Loucy (cell line): ENCODE data around the gene XKR3.

Experiments
- H2AFZ ChIP-seq: fragments of 200-600 bp; sonication (generic); 2 replicates; pipeline ENCODE4 v1.6.0; 2016; ENCODE audit warnings: antibody characterized with exemption, mild to moderate bottlenecking, low read length, moderate library complexity
- H3F3A ChIP-seq: fragments of 200-600 bp; 2 replicates; pipeline ENCODE4 v1.6.0; 2016; ENCODE audit warnings: antibody characterized with exemption, low read depth, mild to moderate bottlenecking
- H3K27me3 ChIP-seq: fragments of 200-600 bp; sonication (generic); 2 replicates; pipeline ENCODE4 v1.6.1; 2014; ENCODE audit warnings: low read length, mild to moderate bottlenecking; ENCODE audit not compliant: insufficient read depth, poor library complexity, severe bottlenecking
- H3K36me3 ChIP-seq: fragments of 200-600 bp; sonication (generic); 2 replicates; pipeline ENCODE4 v1.6.1; 2016; ENCODE audit warnings: low read length; ENCODE audit not compliant: insufficient read depth
- H3K4me1 ChIP-seq: fragments of 200-600 bp; sonication (generic); 2 replicates; pipeline ENCODE4 v1.5.1; 2014; ENCODE audit warnings: low read length, mild to moderate bottlenecking; ENCODE audit not compliant: insufficient read depth, poor library complexity, severe bottlenecking
- H3K4me2 ChIP-seq: fragments of 200-600 bp; sonication (generic); 2 replicates; pipeline ENCODE4 v1.6.0; 2014; ENCODE audit warnings: antibody characterized with exemption, low read length, low read depth, mild to moderate bottlenecking; ENCODE audit not compliant: poor library complexity, severe bottlenecking
- H3K4me3 ChIP-seq: fragments of 200-600 bp; sonication (generic); 2 replicates; pipeline ENCODE4 v1.5.1; 2014; ENCODE audit warnings: low read length, mild to moderate bottlenecking, mixed read lengths; ENCODE audit not compliant: poor library complexity, severe bottlenecking
- H3K79me2 ChIP-seq: fragments of 200-600 bp; sonication (generic); 2 replicates; pipeline ENCODE4 v1.6.1; 2014; ENCODE audit warnings: low read length; ENCODE audit not compliant: insufficient read depth
- H3K9ac ChIP-seq: fragments of 200-600 bp; sonication (generic); 2 replicates; pipeline ENCODE4 v1.6.0; 2014; ENCODE audit warnings: mild to moderate bottlenecking, low read depth, low read length, moderate library complexity; ENCODE audit not compliant: poor library complexity, severe bottlenecking
- H3K9me2 ChIP-seq: fragments of 200-600 bp; sonication (generic); replicated peaks from 2 replicates; pipeline ENCODE4 v1.6.1; 2016; ENCODE audit warnings: low read depth, low read length, mixed read lengths
- H3K9me3 ChIP-seq: fragments of 200-600 bp; sonication (generic); 2 replicates; pipeline ENCODE4 v1.6.1; 2014; ENCODE audit warnings: mild to moderate bottlenecking, antibody characterized with exemption, low read length, low read depth; ENCODE audit not compliant: insufficient read depth
- H4K20me1 ChIP-seq: fragments of 200-600 bp; sonication (generic); 2 replicates; pipeline ENCODE4 v1.6.0; 2014; ENCODE audit warnings: antibody characterized with exemption, low read length, mild to moderate bottlenecking; ENCODE audit not compliant: insufficient read depth, poor library complexity, severe bottlenecking
- EZH2phosphoT487 ChIP-seq: fragments of 200-600 bp; IDR thresholded peaks from 2 replicates; pipeline ENCODE4 v1.6.1; 2018; ENCODE audit warnings: antibody characterized with exemption, mild to moderate bottlenecking, moderate library complexity, borderline replicate concordance
- TF ChIP-seq, protein P1 (sequence below): fragments of 200-600 bp; sonication (generic); conservative IDR thresholded peaks from 2 replicates; pipeline ENCODE4 v1.5.1; 2014; ENCODE audit warnings: mild to moderate bottlenecking, antibody characterized with exemption, low read length

XKR3 gene

DNA sequence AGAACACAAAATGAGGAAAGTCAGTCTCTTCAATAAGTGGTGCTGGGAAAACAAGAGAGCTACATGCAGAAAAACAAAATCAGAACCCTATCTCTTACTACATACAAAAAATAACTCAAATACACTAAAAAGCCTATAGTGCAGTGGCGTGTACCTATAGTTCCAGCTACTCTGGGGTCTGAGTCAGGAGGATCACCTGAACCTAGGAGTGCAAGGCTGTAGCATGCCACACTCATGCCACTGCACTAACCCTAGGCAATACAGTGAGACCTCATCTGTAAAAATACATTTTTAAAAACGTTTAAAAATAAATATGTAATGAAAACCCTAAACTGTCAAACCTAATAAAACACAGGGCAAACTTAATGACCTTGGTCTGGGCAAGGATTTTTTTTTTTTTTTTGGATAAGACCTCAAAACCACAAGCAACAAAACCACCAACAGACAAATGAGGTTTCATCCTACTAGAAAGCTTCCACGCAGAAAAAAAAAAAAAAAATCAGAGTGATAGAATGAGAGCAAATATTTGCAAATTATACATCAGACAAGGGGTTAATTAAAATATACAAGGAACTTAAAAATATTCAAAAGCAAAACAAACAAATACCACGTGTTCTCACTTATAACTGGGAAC is 35.2 kb downstream of the XKR3 start:
- no peaks in the 10 kb centered on the region for H3K9me3 ChIP-seq
- H2AFZ ChIP-seq, result no peak overlapping the region
- no peaks in the 10 kb centered on the region for H3K36me3 ChIP-seq
- no peaks in the 10 kb centered on the region for H3K9me2 ChIP-seq
- TF ChIP-seq, protein P1, sequence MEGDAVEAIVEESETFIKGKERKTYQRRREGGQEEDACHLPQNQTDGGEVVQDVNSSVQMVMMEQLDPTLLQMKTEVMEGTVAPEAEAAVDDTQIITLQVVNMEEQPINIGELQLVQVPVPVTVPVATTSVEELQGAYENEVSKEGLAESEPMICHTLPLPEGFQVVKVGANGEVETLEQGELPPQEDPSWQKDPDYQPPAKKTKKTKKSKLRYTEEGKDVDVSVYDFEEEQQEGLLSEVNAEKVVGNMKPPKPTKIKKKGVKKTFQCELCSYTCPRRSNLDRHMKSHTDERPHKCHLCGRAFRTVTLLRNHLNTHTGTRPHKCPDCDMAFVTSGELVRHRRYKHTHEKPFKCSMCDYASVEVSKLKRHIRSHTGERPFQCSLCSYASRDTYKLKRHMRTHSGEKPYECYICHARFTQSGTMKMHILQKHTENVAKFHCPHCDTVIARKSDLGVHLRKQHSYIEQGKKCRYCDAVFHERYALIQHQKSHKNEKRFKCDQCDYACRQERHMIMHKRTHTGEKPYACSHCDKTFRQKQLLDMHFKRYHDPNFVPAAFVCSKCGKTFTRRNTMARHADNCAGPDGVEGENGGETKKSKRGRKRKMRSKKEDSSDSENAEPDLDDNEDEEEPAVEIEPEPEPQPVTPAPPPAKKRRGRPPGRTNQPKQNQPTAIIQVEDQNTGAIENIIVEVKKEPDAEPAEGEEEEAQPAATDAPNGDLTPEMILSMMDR, result no peak
- TF ChIP-seq EZH2phosphoT487, result peak; percentile 59; the same call in 1 of the 2 replicates
- peaks cover 45% of the 10 kb centered on the region for H3K4me1 ChIP-seq
- peak overlapping the region; percentile 17 for H3K9ac ChIP-seq
- H3K27me3 ChIP-seq, result no peaks in the 10 kb centered on the region
- H4K20me1 ChIP-seq, result no peaks in the 10 kb centered on the region
- 0 out of 2 replicates have a peak, but pooled peaks cover 2% of the 10 kb centered on the region for H3F3A ChIP-seq
- H3K4me2 ChIP-seq, result peak overlapping the region; percentile 78
- H3K4me3 ChIP-seq, result peak overlapping the region; percentile 46
- no peaks in the 10 kb centered on the region for H3K79me2 ChIP-seq

DNA sequence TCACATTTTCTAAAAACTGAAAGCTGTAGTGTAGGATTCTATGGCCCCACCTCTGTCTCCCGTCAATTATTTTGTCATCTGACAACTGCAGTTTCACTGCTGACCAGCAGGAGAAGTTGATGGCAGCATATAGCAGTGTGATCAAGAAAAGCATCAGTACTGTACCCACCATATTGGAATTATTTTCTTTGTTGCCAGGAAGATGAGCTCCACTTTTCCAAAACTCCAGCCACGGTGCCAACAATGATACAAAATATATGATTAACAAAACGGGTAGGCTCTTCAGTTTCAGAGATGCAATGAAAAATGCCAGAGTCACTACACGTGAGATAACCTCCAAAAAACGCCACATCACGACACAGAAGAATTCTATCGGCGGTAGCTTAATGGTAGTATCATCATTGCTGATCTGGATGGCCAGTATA is 41.3 kb downstream of the XKR3 start:
- H3K9me2 ChIP-seq, result no peaks in the 10 kb centered on the region
- no peak overlapping the region for H3K9ac ChIP-seq
- H3K4me2 ChIP-seq, result no peak overlapping the region
- 0 out of 2 replicates have a peak, but pooled peaks cover 2% of the 10 kb centered on the region for H3F3A ChIP-seq
- H2AFZ ChIP-seq, result peak overlapping the region; percentile 25; the same call in 1 of the 2 replicates
- H3K9me3 ChIP-seq, result no peaks in the 10 kb centered on the region
- no peaks in the 10 kb centered on the region for H3K36me3 ChIP-seq
- TF ChIP-seq, protein P1, result peak; percentile 85
- TF ChIP-seq EZH2phosphoT487, result no peak
- no peaks in the 10 kb centered on the region for H4K20me1 ChIP-seq
- H3K27me3 ChIP-seq, result no peaks in the 10 kb centered on the region
- H3K4me3 ChIP-seq, result no peak overlapping the region
- H3K79me2 ChIP-seq, result no peaks in the 10 kb centered on the region
- H3K4me1 ChIP-seq, result peaks cover 27% of the 10 kb centered on the region

GRCh38 chr22:16783453-16783852 is 41.8 kb downstream of the XKR3 start:
- Histone ChIP-seq H3F3A (no peaks in the 10 kb centered on the region), H4K20me1 (no peaks in the 10 kb centered on the region), H3K9me3 (no peaks in the 10 kb centered on the region), H3K9ac (no peak overlapping the region), H3K27me3 (no peaks in the 10 kb centered on the region), H3K4me2 (no peak overlapping the region), H3K9me2 (no peaks in the 10 kb centered on the region), H3K36me3 (no peaks in the 10 kb centered on the region), H3K4me1 (peaks cover 26% of the 10 kb centered on the region), H2AFZ (no peak overlapping the region), H3K79me2 (no peaks in the 10 kb centered on the region), H3K4me3 (no peak overlapping the region)
- TF ChIP-seq EZH2phosphoT487, result no peak
- TF ChIP-seq, protein P1, result no peak
